Spleen (tissue), 7 donors: ENCODE results near the gene MATK.

ENCODE experiments used
- CTCF ChIP-seq, 11 experiments: fragments of 200-600 bp in 7 of 11; fragments of 450-650 bp in 4 of 11; sonication (generic) in 4 of 11; IDR thresholded peaks in 8 of 11; conservative IDR thresholded peaks in 3 of 11; 1 replicate in 7 of 11; 2 replicates in 4 of 11; pipeline versions ENCODE4 v1.4.0 to v1.8.0; 2016 to 2021; ENCODE audit warnings: antibody characterized with exemption in 11 of 11, inconsistent platforms in 4 of 11, mild to moderate bottlenecking in 1 of 11
- POLR2A ChIP-seq, 3 donors: fragments of 450-650 bp; IDR thresholded peaks; one replicate each; pipeline ENCODE4 v1.5.1; 2017; ENCODE audit warnings: antibody characterized with exemption in 3 of 3, mild to moderate bottlenecking in 1 of 3
- donor health status: DM: no; HTN: no; CAD: no; lungs with moderate emphysema.
- donor health status: DM: no; HTN: no; CAD: no.
- donor health status: DM: no; HTN: no; CAD: no.

GRCh38 chr19:3822683-3823349, 36.6 kb upstream of the MATK start:
- TF ChIP-seq CTCF (IDR thresholded peaks at IDR 0.05 in 8 of 11, conservative IDR thresholded peaks at IDR 0.05 in 3 of 11) (no peak), POLR2A (IDR thresholded peaks at IDR 0.05) (no peak)
